ENCODE data around the gene OTOP2.
A peak's percentile ranks its signal among the peaks of the same experiment; 100 is the strongest.
"Not testable (repeated sequence)": the region's sequence is repeated elsewhere in the genome, so short reads cannot be mapped to it uniquely, and the experiment has no call there.

Gene OTOP2

DNA sequence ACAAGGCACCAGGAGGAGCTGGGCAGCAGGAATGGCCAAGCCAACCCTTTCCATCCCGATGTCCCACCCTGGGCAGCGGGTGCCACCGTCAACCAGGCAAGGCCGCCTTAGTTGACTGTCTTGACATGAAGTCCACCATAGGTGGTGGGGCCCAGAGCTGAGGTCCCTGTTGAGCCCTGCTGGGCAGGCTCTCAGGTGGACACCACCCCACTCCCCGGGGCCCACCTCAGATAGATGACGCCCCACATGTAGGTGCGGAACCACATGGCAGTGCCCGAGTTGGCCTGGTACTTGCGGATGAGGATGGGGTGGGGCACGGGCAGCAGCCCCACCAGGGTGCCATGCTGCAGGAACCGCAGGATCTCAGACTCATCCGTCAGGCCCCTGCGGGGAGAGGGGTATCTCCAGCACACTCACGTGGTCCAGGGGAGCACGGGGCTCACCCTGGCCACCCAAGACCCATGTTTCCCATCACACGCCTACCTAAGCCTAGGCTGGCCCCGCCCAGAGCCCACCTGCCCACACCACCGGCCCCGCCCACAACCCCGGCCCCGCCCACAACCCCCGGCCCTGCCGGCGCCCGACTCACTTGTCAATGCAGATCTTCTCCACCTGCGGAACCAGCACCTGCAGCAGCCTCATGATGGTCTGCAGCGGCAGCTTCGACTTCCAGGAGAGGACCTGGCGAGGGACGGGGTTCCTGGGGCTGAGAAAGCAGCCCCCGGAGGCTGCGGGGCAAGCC lies 27.8 kb downstream of the OTOP2 start:
- no peak for DNase-seq (ENCODE audit: low read depth in 2 of 2)

DNA sequence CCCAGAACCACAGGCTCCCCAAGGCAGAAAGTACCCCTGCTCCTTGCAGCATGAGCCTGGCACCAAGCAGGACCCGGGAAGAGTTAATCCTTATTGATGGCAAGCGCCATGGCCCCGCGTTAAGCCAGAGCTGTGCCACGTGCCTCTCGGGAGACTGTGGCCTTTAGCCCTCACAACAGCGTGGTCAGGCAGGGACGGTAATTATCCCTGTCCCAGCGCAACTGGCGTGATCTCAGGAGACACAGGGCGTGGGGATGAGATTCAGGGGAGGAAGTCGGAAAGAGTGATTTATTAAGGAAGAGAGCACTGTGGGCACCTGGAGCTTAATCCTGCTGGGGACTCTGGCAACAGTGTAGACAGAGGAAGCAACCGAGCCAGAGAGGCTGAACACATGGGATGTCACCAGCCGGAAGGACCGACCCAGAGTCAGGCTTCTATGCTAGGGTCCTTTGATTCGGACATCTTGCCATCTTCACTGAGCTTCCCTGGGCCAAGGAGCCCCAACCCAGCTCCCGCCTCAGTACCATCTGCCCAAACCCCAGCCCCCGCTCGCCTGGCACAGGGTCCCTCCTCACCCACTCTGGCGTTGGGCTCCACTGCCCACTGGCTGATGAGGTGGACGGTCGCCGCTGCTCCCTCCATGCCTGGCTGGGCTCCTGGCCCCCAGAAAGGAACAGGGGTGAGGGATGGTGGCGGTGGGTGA lies 28.5 kb downstream of the OTOP2 start:
- no peak for DNase-seq (ENCODE audit: low read depth in 2 of 2)

DNA sequence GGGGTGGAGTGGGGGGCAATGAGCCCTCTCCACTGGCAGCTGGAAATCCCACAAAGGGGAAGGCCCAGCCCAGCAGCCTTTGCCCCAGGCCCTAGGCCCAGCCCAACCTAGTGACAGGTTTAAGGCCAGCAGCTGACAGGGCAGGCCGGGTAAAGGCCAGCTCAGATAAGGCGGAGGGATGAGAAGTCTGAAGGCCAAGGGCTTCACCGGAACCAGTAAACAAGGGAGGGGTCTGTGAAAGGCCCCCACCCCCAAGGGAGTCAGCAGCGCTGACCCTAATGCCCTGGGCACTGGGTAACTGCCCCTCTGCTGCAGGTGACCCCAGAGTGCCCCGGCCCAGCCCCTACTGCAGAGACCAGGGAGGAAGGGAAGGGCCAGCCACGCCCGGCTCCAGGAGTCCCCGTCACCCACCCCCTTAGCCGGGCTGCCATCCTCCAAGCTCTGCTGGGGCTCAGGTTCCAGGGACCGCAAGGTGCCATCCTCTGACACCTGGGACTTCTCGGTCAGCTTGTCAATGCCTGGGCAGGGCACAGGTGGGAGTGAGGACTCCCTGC lies 29.1 kb downstream of the OTOP2 start:
- DNase-seq (ENCODE audit: low read depth in 2 of 2), result no peak

DNA sequence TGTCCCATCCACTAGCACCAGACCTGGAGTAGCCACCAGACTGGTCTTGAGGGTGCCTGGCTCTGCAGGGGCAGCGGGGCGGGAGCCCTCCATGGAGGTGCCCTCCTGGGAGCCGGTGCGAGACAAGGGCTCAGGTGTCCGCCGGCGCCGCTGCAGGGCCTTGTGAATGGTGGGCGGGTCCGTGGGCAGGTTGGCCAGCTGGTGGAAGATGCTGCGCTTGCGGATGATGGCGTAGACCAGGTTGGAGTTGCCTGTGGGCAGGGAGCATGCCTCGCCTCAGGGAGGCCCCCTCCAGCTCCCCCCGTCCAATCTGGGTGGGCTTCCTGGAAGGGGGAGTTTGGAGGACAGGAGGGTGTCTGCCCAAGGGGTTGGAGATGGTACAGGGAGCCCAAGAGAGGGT lies 30.0 kb downstream of the OTOP2 start:
- no peak for DNase-seq (ENCODE audit: low read depth in 2 of 2)

DNA sequence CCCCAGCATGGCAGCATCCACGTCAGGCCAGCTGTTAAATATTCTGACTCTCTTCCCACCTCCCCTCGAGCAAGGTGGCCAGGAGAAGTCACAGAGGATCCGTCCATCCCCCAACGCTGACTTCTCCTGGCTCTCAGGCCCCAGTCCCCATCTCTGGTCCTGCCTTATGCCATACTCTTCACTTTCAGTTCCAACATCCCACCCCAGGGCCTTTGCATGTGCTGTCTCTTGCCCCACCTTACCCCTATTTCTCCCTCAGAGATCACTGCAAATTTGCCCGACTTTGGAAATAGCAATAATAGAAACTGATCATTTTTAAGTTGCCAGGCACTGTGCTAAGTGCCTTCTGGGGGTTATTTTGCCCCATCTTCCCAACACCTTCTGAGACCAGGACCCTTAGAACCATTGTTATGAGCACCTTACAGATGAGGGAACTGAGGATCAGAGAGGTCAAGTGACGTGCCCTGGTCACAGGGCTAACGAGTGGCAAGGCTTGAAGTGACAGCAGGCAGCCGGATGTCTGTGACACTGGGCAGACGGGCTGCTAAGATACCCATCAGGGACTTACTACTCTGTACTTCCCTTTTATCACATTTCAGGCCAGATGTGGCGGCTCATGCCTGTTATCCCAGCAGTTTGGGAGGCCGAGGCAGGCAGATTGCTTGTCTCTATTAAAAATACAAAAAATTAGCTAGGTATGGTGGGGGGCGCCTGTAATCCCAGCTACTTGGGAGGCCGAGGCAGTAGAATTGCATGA lies 30.8 kb downstream of the OTOP2 start:
- DNase-seq (ENCODE audit: low read depth in 2 of 2), result no peak

DNA sequence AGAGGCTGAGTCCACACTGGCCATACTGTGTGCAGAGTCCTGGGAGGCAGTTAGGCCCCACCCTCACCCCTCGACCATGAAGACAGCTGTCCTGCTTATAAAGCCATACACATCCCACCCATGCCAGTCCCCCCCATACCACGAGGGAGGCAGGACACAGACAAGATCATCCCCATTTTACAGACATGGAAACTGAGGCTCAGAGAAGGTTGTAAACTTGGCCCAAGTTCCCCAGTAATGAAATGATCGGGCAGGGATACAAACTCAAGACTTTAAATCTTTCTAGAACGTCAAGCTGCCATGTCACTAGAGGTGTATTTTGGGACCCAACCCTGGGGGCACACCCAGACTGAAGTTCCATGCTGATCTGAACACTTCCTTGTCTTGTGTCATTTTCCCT lies 32.0 kb downstream of the OTOP2 start:
- DNase-seq (ENCODE audit: low read depth in 2 of 2), result no peak

DNA sequence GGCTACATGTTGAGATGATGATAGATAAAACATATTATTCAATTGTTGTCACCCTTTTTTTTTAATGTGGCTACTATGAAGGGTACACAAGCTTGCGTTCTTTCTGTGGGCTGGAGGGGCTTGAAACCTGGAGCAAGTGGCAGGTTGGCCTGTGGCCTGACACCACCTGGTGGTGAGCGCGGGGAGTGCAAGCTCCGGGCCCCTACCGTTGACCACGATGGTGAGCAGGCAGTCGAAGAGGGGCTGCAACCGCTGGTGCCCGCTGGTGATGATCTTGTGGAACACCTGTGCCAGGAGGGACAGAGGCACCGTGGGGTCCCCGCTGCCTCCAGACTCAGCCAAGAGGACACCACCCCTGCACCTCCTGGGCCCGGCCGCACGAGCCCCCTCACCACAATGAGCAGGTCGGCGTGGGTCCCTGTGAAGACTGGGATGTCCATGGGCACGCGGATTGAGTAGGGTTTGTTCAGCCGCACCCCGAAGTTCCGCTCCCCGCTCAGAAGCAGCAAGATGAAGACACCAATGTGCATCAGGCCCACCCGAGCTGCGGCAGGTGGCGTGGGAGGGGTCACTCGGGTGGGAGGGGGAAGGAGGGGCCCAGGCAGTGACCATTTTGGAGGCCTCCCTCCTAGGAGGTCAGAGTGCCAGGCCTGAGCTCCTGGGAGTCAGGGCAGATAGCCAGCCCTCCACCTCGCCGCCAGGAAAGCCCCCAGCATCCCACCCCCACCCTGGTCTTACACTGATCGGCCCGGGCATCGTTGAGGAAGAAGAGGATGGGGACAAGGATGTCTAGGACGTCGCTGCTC lies 34.1 kb downstream of the OTOP2 start:
- peak; percentile 58 to 71 for DNase-seq (ENCODE audit: low read depth in 2 of 2)

DNA sequence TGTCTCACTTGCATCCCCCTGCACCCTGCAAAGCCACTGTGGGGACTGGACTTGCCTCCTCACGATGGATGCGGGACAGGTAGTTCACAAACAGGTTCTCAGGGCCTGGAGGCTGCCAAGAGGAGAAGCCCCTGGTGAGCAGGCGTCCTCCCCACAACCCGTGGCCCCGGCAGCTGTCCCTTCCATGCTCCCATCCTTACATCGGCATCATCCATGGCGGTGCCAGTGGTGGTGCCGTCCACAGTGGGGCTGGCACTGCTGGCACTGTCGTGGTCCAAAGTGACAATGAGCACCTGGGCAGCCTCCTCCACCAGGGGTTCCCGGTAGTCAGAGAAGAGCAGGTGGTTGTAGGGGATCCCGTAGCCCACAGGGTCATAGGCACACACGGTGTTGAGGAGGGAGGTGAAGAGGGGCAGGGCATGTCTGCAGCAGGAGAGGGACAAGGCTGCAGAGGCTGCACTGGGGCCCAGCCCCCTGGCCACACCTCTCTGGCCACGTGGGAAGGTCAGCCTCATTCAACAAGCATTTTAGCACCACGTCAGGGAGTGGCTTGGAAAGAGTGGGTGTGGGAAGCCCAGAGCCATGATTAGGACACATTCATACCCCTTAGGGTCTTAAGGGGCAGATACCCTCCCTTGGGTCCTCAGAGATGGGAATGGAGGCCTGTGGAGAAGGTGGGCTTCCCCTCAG lies 35.9 kb downstream of the OTOP2 start:
- no peak for DNase-seq (ENCODE audit: low read depth in 2 of 2)

DNA sequence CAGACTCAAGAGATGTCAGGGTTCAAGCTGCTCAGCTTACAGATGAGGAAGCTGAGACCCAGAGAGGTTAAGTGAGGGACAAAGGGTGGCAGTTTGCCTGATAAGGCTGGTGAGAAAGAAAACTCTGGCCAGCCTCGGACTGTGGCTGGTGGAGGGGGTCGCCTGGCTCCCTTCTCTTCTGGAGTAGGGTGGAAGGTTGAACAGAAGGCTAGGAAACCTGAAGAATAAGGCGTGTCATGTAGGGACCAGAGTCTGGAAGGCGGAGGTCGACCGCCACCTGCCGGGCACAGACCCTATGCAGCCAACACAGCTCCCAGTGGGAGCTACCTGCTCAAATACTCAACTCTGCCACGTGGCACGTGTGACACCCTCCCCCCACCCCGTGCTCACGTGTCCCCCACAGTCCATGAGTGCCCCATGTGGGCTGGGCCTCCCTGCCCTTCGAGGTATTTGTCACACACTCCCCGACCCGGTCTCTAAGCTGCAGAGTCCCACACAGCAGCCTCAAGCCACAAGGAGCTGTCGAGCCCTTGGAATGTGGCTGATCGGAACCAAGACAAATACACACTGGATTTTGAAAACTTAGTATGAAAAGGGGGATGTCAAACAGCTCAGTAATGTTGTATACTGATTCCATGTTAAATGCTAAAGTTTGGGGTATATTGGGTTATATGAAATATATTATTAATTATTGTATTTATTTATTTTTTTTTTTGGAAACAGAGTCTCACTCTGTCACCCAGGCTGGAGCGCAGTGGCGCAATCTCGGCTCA lies 36.7 kb downstream of the OTOP2 start:
- DNase-seq (ENCODE audit: low read depth in 2 of 2), result no peak

DNA sequence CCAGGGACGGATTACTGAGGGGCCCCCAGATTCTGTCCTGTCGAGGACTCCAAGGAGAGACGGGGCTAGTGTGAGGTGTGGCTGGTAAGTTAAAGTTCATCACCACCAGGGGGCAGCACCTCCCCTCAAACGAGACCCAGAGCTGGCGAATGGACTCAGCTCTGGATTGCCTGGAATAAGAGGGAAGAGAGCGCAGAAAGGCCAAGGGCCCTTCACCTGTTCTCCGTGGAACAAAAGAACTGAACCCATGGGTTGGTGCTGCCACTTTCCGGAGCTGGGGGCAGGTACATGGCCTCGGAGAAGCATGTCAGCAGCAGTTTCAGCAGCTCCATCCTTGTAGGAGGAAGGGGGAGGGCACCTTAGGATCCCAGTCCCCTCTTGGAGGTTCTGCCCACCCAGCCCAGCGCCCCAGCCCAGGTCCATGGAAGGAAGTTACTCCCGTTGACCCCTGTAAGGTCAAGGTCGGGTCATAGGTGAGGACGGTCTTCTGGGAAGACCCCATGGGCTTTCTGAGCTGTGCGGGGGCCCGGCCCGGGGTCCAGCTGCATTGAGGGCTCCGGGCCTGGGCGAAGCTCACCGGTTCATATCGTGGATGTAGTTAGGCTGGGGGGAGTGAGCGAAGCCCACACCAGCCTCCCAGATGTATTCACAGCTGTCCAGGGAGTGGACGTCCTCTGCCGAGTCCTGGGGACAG lies 37.7 kb downstream of the OTOP2 start:
- peak; percentile 58 to 75 for DNase-seq (ENCODE audit: low read depth in 2 of 2)

DNA sequence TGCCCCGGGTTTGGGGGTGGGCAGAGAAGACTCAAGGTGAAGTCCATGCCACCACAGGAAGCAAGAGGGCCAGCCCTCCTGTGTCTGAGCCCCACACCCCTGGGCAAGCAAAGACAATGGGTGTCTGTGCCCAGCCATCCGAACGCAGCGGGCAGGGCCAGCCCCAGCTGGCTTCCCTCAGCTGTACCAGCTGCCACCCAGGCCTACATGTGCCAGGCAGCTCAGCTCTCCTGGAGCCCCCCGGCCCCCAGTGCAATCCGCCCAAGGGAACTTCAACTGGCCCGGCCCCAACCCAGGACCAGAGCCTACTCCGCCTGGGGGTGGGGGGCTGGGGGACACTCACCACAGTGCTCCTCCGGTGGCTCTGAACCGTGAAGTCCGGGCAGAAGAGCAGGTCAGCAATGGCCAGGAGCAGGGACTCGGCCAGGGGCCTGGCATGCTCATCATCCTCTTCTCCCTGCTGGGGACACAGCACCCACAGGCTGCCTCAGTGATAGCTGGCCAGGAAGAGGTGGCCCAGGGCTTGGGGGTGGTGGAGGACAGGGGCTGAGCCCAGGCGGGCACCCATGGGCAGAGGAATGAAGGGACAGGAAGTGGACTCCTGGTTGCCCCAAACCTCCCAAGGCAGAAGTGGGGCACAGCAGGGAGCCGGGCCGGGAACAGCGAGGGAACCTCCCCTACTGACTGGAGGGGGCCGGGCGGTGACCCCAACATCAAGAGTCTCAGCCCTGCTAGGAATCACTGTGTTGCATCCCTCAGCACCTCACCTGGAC lies 38.7 kb downstream of the OTOP2 start:
- DNase-seq (ENCODE audit: low read depth in 2 of 2), result no peak

DNA sequence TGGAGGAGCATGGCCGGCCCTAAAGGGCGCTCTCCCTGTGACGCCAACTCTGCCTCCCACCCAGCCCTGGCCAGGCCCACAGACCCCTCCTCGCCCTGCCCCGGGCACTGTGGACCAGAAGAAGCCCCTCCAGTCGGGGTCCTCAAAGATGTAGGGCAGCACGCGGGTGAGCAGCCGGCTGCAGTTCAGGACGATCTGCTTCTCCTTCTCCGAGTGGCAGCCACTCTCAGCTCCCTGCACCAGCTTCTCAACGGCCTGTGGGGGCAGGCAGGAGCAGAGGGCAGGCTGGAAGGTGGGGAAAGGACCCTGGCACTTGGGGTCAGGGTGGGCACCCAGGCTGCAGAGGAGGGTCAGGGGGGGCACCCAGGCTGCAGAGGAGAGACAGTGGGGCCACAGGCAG lies 39.6 kb downstream of the OTOP2 start:
- DNase-seq (ENCODE audit: low read depth in 2 of 2), result no peak

DNA sequence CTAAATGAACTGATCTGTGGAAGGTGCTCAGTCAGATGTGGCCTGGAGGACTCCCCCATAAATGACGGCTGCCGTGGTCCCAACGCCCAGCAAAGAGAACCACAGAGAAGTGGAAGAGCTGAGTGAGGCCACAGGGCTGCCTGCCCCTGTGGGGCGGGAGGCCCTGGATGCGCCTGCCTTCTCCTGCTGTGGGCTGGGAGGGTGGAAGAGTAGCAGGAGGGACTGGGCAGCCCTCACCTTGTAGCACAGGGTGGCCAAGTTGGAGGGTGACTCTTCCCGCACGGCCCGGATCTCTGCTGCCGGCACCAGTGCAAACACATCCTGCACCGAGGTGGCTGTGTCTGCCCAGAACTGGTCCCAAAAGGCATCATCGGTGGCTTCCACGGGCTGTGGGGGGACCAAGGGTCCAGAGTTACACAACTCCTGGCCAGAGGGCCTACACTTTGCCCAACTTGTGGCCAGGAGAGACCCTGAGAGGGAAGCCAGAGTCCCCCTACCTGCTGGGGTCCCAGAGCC lies 40.2 kb downstream of the OTOP2 start:
- DNase-seq (ENCODE audit: low read depth in 2 of 2), result no peak

DNA sequence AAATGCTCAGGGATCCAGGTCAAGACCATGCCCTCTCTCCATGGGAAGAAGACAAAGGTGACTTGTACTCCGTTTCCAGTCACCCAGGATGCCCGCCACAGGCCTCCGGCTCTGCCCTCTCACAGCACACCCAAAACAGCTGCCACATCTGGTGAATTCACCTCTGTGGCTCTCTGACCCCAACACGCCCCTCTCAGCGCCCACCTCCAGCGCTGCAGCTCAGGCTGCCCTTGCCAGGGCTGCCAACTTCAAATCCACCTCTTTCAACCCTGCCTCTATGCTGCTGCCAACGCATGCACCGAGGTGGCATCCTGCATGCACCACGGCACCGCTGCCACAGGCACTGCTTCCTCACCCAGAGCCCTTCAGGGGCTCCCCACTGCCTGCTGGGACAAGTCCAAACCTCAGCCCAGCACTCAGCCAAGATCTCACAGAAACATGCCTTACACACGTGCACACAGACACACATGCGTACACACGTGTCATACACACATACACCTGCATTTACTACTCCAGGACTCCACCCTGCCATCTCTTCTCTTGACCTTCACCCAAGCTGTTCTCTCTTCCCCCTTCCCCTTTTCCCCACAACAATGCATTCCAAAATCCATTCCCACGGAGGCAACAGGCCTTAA lies 41.0 kb downstream of the OTOP2 start:
- DNase-seq (ENCODE audit: low read depth in 2 of 2), result no peak

DNA sequence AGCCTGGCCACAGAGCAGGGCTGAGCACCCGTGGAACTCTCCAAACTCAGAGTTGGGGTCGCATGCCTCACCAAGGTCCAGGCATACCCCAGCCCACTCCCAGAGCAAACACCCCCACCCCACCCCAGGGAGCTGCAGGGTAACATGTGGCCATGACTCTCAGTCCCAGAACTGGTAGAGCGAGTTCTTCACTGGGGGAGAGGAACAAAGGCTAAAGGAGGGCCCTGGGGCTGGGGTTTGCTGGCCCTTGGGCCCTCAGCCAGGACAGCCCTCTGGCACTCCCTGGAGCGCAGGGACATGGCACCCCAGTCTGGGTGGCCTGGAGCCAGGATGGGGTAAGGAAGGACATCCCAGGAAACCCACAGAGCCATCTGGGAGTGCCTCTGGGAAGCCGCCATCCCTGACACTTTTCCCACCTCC lies 44.3 kb downstream of the OTOP2 start:
- DNase-seq (ENCODE audit: low read depth in 2 of 2), result no peak

DNA sequence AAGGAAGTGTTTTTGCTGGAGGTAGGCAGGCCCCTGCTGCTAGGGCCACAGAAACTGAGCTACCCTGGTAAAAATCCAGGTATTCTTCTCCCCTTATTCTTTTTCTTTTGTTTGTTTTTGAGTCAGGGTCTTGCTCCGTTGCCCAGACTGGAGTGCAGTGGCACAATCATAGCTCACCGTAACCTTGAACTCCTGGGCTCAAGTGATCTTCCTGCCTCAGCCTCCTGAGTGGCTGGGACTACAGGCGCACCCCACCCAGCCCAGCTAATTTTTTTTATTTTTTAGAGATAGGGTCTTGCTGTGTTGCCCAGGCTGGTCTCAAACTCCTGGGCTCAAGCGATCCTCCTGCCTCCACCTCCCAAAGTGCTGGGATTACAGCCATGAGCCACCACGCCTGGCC lies 45.4 kb downstream of the OTOP2 start:
- not testable (repeated sequence) for DNase-seq (ENCODE audit: low read depth in 2 of 2)

DNA sequence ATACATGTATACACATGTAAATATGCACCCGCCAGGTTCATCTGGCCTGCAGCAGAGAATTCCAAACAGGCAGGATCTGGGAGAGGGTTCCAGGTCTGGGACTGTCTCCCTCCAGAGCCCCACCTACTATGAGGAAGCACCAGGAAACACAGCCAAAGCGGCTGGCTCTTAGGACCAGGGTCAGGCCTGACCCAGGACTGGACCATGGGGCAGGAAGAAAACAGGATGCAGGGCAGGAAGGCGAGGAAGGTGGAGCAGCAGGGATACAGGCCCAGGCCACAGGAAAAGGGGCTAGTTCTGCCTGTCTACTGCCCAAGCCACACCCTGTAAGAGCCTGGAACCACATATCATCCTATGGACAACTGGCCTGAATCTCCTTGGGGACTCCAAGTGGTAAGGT lies 46.3 kb downstream of the OTOP2 start:
- DNase-seq (ENCODE audit: low read depth in 2 of 2), result no peak
